Activated CD4-positive, alpha-beta T cell treated with anti-CD3 and anti-CD28 coated beads, Interleukin-2, amount 50 U/mL, for 4 hours (primary cell): ENCODE results near the gene YY2.

Experiments
- DNase-seq, 2 experiments: peaks; one replicate each; pipeline ENCODE4 v3.0.0-alpha.2; 2020

The YY2 gene

DNA sequence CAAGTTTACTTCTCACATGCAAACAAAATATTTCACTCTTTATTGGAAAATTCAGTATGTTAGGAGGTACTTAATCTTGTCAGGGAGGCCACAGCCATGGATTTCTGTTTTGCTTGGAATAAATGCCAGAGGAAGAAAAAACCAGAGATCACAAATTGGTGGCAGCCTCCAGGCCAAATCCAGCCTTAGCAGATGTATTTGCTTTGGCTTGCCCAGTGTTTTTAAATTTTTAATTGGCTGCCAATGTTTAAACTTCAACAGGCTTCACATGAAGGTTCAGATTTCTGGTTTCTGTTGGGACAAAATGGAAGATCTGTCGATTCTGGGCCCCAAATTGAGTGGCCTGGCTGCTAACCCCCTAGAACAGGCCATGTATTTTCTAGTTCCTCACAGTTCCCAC, 19.2 kb downstream of the YY2 start:
- no peak for DNase-seq

DNA sequence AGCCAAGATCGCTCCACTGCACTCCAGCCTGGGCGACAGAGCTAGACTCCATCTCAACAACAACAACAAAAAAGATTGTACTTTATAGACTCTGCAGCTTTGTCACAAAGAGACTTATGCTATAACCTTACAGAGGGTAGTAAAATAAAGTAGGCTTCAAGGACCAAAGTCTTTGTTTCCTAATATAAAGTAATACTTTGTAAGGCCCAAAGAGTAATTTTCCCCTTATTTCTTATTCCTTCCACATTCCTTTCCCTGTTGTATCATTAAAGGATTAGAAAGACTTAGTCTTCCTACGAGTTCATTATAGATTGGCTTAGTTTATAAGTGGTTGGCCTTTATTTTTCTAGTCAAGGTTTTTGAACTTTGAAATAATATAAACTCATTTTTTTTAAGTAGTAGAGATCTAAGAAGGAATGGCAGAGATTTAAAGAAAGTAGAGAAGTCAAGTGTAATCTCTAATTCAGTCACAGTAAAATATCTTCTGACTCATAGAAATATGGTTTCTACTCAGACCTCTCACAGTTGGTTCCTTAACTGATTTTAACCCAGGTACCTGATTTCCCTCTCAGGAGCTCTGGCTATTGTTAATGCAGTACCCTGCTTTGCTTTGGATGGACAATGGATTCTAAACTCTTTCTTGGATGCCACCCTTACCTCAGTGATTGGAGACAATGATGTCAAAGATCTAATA, 26.2 kb downstream of the YY2 start:
- no peak for DNase-seq

DNA sequence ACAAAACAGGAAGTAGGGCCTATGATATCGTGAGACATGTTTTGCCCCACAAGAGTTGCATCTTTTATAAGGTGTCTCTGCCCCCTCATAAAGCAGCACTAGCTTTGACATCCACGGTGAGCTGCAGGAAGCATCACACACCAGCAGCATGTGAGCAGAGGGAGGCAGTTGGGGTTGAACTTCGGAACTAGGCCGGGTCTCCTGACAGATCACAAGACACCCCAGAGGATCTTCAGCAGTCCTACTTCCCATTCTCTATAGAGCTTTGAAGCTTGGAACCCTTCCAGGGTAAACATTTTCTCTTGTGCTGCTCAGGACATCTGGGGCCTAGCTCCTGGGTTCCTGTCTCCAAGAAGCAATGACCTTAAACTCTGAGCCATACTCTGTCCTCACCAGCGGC, 27.5 kb downstream of the YY2 start:
- DNase-seq: no peak

DNA sequence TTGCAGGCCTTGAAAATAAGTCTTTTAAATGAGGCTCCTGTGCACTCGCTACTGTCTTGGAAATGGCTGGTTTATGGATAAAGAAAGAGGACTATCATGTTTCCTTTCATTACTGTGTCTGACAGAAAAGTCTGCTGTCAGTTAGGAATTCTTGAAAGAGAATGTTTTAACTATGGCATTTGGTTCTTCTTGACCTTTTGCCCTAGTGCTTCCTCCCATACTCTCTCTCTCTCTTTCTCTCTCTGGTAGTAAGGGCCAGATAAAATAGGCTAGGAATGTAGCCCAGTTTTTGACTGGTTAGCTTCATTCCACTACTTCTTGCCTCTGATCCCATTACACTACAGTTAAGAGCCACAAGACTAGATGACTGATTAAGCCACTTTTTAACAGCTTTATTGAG, 29.8 kb downstream of the YY2 start:
- no peak for DNase-seq

DNA sequence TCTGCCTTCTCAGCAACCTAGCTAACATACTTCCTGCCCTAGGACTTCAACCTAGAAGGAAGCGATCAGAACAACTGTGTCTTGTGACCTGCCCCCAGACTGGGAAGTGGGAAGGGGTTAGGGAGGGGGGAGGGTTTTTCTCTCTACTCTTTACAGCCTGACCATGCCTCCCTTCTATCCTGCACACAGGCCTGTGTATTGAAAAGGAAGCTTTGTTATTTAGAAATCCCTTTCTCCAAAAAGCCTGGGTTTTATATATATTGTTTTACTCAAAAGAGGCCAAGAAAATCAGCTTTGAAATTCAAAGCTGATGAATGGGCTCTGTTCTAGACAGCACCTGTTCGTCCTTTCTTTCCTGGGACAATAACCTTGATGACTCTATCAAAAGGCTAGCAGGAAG, 49.5 kb downstream of the YY2 start:
- no peak for DNase-seq

DNA sequence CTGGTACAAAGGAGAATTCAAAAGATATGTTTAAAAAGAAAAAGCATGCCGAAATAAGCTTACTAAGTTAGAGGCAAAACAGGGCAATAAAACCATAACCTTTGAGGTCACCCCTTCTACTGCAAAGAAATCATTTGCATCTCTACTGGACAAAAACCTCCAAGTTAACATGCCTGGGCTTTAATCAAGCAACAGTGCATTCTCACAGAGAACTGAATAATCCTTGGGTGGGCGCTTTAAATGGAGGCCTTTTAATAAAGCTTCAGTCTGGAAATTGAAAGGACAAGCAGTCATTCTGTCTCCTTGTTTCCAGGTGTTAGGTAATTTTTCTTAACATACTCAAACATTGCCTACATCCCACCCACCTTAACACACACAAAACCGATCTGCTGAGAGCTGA, 50.2 kb downstream of the YY2 start:
- DNase-seq: no peak

DNA sequence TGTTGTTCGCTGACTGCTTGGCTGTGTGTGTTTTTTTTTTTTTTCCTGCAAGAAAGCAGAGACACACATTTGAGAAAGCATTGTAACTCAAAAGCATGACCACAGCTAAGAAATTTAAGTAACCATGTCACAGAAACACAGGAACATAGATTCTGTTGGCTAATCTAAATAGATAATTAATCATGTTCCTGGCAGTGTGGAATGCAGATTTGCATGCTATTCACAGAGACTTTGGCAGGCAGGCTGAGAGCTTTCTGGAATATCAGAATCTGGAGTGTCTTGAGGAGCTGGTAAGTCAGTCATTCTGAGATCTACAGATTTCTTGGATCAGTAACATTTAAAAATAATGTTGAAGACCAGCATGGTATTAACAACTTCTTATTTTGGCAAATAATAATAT, 51.5 kb downstream of the YY2 start:
- no peak for DNase-seq
